Spinal cord (tissue), 10 donors: ENCODE data around the gene MX2. TPM values are rescaled to one million over a fixed set of nuclear protein-coding genes. Genes with fewer than 3 reads are reported as not detected.
"Not testable (repeated sequence)": the region's sequence is repeated elsewhere in the genome, so short reads cannot be mapped to it uniquely, and the experiment has no call there.

ENCODE experiments used
- DNase-seq, 6 donors: peaks; one replicate each; pipeline versions ENCODE4 v3.0.0 to v3.0.0-alpha.2; 2013 to 2015; ENCODE audit warnings: low spot score in 6 of 6, low read depth in 4 of 6
- H3K27ac ChIP-seq: one replicate; pipeline ENCODE4 v1.5.1; 2013; ENCODE audit warnings: low read depth, low read length, control low read depth
- H3K27me3 ChIP-seq: one replicate; pipeline ENCODE4 v1.6.1; 2013; ENCODE audit warnings: low read length; ENCODE audit not compliant: control insufficient read depth, insufficient read depth
- H3K36me3 ChIP-seq: one replicate; pipeline ENCODE4 v1.6.1; 2013; ENCODE audit warnings: low read length; ENCODE audit not compliant: control insufficient read depth, insufficient read depth
- H3K4me1 ChIP-seq: one replicate; pipeline ENCODE4 v1.6.1; 2013; ENCODE audit warnings: low read length; ENCODE audit not compliant: control insufficient read depth, insufficient read depth
- H3K4me3 ChIP-seq: one replicate; pipeline ENCODE4 v1.5.1; 2013; ENCODE audit warnings: low read depth, low read length, control low read depth
- H3K9me3 ChIP-seq: one replicate; pipeline ENCODE4 v1.6.1; 2013; ENCODE audit warnings: low read length; ENCODE audit not compliant: control insufficient read depth, insufficient read depth
- WGBS: methylation state at CpG from one replicate; pipeline ENCODE4 v1.1.5; 2013; ENCODE audit warnings: missing lambda C conversion rate; ENCODE audit not compliant: insufficient coverage; 5-methylcytosine and 5-hydroxymethylcytosine counted together
- long read RNA-seq, 4 donors: transcript quantifications; one replicate each; lab custom pipeline, GENCODE V29; 2026
- polyA plus RNA-seq, 2 donors: library from polyadenylated mRNA; unstranded; fragments of 120-200 nt; gene quantifications; one replicate each; pipeline ENCODE4 v1.2.1, GENCODE V29; 2013; ENCODE audit not compliant: insufficient read length in 2 of 2
- total RNA-seq, 2 donors: library from RNA; depleted of rRNA in 1 of 2; stranded (reverse); fragments of 120-200 nt in 1 of 2; fragments of >200 nt in 1 of 2; gene quantifications; one replicate each; pipeline versions ENCODE4 v1.2.3 to v1.2.4, GENCODE V29; 2013 to 2014
- donor health status: healthy.

MX2 gene
- total RNA-seq = 1 to 10 TPM; 1.1 to 3.2 TPM
- 1 to 10 TPM in 1 of 2 donors, under 1 TPM in 1; 0.90 to 1.3 TPM for polyA plus RNA-seq
- long read RNA-seq, donor 1 = 0 reads
- long read RNA-seq, donor 2 = 0 reads
- long read RNA-seq, donor 3 = 0 reads
- long read RNA-seq, donor 4 = 0 reads

- peaks cover 33% of the 10 kb centered on the region for H3K4me1 ChIP-seq
- H3K36me3 ChIP-seq = no peaks in the 10 kb centered on the region
- H3K27me3 ChIP-seq = no peaks in the 10 kb centered on the region
- DNase-seq = no peak
- H3K4me3 ChIP-seq = no peak within 1 kb of the TSS
- 74% methylated on average over 24 of the region's 24 CpGs for WGBS
- H3K9me3 ChIP-seq = no peaks in the 10 kb centered on the region
- peak within 1 kb of the TSS; percentile 60 for H3K27ac ChIP-seq
These were observed at the start of gene MX2 for GRCh38 chr21:41361786-41362604. Gene MX2 (plus strand): TSS chr21:41362027. CDS start chr21:41376907, 14,880 bp downstream.

- H3K4me3 ChIP-seq, DNase-seq, H3K36me3 ChIP-seq, H3K27ac ChIP-seq, H3K9me3 ChIP-seq: not testable (repeated sequence)
- WGBS = 100% methylated on average over 1 of the region's 8 CpGs
- H3K27me3 ChIP-seq = peaks cover 23% of the 10 kb centered on the region
- peaks cover 13% of the 10 kb centered on the region for H3K4me1 ChIP-seq
These were observed 48.3 kb upstream of the MX2 start for GRCh38 chr21:41313285-41314164.

GRCh38 chr21:41315726-41316125, 46.1 kb upstream of the MX2 start:
- Histone ChIP-seq H3K27me3 (peaks cover 23% of the 10 kb centered on the region), H3K9me3 (no peaks in the 10 kb centered on the region), H3K4me1 (peaks cover 13% of the 10 kb centered on the region), H3K36me3 (no peaks in the 10 kb centered on the region), H3K27ac (no peak overlapping the region), H3K4me3 (no peak overlapping the region)
- 95% methylated on average over 5 of the region's 6 CpGs for WGBS
- no peak for DNase-seq

GRCh38 chr21:41316200-41317062, 45.4 kb upstream of the MX2 start, which contains the start of gene FAM3B:
Gene FAM3B (plus strand): TSS chr21:41316801. CDS start chr21:41316880, 79 bp downstream.
- H3K9me3 ChIP-seq = no peaks in the 10 kb centered on the region
- no peak within 1 kb of the TSS for H3K27ac ChIP-seq
- peaks cover 23% of the 10 kb centered on the region for H3K27me3 ChIP-seq
- no peaks in the 10 kb centered on the region for H3K36me3 ChIP-seq
- peak within 1 kb of the TSS; percentile 17 for H3K4me3 ChIP-seq
- peaks cover 13% of the 10 kb centered on the region for H3K4me1 ChIP-seq
- WGBS = 6% methylated on average over 55 of the region's 55 CpGs
- peak in 2 of 6 donors; percentile 11 to 13 for DNase-seq

GRCh38 chr21:41317063-41317392, 44.8 kb upstream of the MX2 start:
- 2% methylated on average over 9 of the region's 19 CpGs for WGBS
- H3K27me3 ChIP-seq = peaks cover 23% of the 10 kb centered on the region
- H3K36me3 ChIP-seq = no peaks in the 10 kb centered on the region
- H3K27ac ChIP-seq = no peak overlapping the region
- no peak for DNase-seq
- peak overlapping the region; percentile 17 for H3K4me3 ChIP-seq
- H3K9me3 ChIP-seq = no peaks in the 10 kb centered on the region
- H3K4me1 ChIP-seq = peaks cover 13% of the 10 kb centered on the region

- WGBS = 71% methylated on average over 7 of the region's 10 CpGs
- no peaks in the 10 kb centered on the region for H3K9me3 ChIP-seq
- H3K36me3 ChIP-seq = no peaks in the 10 kb centered on the region
- H3K4me3 ChIP-seq = no peak overlapping the region
- peak in 1 of 6 donors; percentile 20 for DNase-seq
- H3K27ac ChIP-seq = no peak overlapping the region
- peaks cover 13% of the 10 kb centered on the region for H3K4me1 ChIP-seq
- peaks cover 23% of the 10 kb centered on the region for H3K27me3 ChIP-seq
These were observed 44.4 kb upstream of the MX2 start for GRCh38 chr21:41317458-41317857.

GRCh38 chr21:41318218-41318617, 43.6 kb upstream of the MX2 start:
- Histone ChIP-seq H3K27ac (no peak overlapping the region), H3K27me3 (peaks cover 23% of the 10 kb centered on the region), H3K4me1 (peaks cover 13% of the 10 kb centered on the region), H3K9me3 (no peaks in the 10 kb centered on the region), H3K36me3 (no peaks in the 10 kb centered on the region), H3K4me3 (no peak overlapping the region)
- 92% methylated on average over 8 of the region's 9 CpGs for WGBS
- DNase-seq = no peak

- Histone ChIP-seq H3K27ac (no peak overlapping the region), H3K9me3 (no peaks in the 10 kb centered on the region), H3K27me3 (peaks cover 23% of the 10 kb centered on the region), H3K4me3 (no peak overlapping the region), H3K4me1 (peaks cover 13% of the 10 kb centered on the region), H3K36me3 (no peaks in the 10 kb centered on the region)
- WGBS = 90% methylated on average over 6 of the region's 7 CpGs
- DNase-seq = no peak
These were observed 42.6 kb upstream of the MX2 start for GRCh38 chr21:41319273-41319672.
